Measurements from ENCODE around the gene SNRPA1.
A peak's percentile ranks its signal among the peaks of the same experiment; 100 is the strongest.

The SNRPA1 gene

DNA sequence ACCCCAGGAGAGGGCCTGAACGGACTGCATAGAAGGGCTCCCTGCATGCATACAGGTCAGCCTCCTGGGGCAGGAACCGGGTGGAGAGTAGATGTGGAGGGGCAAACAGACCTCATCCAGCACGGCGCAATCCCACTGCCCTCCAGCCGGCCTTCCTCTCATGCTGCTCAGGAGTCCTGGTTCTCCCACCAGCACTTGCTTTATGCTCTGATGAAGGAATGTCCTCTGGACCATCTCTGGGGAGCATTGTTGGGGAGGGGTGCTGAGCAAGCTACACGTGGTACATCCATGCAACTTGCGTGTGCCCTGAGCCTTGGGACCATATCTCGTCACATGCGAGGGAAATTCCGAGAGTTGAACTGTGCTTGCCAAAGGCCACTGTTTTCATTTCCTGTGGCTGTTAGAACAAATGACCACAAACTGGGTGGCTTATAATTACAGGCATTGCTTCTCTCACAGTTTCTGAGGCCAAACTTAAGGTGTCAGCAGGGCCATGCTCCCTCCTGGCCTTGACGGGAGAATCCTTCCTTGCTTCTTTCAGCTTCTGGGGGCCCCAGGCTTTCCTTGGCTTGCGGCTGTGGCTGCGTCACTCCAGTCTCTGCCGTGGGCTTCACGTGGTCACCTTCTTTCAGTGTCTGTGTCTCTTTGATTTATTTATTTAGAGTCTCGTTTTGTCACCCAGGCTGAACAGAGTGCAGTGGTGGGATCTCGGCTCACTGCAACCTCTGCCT is 30.0 kb downstream of the SNRPA1 start:
- DNase-seq (ENCODE audit: insufficient read length, low spot score) (no peak), FAIRE-seq (no peak)

DNA sequence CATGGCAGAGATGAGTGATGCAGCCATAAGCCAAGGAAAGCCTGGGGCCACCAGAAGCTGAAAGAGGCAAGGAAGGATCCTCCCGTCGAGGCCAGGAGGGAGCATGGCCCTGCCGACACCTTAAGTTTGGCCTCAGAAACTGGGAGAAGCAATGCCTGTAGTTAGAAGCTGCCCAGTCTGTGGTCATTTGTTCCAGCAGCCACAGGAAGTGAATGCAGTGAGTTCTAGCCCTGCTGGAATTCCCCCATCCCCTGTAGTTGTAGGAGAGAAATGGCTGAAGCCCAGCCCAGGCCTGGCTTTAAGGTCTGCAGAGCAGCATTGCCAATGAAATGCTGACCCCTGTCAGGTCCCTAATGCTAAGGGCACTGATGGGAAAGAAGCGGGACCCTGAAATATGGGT is 31.0 kb downstream of the SNRPA1 start:
- FAIRE-seq = no peak
- no peak for DNase-seq (ENCODE audit: insufficient read length, low spot score)

GRCh38 chr15:101262551-101262950 is 32.5 kb downstream of the SNRPA1 start:
- no peak for FAIRE-seq
- DNase-seq (ENCODE audit: insufficient read length, low spot score) = no peak

DNA sequence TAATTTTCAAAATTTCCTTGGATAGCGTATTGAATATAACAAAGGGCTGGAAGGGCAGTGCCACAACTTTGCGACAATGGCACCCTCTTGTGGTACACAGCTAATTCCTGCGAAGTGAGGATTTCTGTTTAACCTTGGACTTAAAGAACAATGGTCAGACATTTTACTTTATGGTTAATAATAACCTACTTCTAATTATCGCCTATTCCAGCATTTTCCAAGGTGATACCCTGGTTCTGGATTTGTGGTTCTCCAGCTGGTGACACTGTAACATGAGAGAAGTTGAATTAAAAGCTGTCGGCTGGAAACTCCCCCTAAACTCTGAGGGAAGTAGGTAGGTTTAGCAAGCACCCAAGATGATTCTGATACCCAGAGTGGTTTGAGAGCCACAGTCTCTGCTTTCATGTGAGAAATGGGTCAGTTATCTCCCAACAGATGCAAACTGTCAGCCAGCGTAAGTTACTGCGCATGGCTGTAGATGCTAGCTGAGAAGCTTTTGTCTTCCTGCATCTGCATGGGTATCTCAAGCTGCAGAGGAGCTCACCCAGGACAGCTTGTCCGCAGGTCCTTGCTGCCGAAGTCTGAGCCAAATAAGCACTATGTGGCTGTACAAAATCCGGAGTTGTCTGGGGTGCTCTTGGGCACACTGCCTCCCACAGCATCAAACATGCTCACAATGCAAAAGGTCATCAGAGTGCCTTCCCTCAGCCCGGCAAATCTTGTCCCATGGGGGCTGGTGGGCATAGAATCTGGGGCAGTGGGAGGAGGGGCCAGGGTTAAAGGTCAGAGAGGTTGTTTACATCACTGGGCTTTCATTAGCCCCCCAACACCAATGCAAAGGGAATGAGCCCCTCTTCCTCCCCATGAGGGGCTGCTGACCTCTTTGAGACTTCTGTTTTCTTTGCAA is 36.6 kb downstream of the SNRPA1 start:
- DNase-seq (ENCODE audit: insufficient read length, low spot score) (peak; percentile 65), FAIRE-seq (no peak)

- no peak for DNase-seq (ENCODE audit: insufficient read length, low spot score)
- no peak for FAIRE-seq
These were observed 38.3 kb downstream of the SNRPA1 start for GRCh38 chr15:101256757-101257156.

DNA sequence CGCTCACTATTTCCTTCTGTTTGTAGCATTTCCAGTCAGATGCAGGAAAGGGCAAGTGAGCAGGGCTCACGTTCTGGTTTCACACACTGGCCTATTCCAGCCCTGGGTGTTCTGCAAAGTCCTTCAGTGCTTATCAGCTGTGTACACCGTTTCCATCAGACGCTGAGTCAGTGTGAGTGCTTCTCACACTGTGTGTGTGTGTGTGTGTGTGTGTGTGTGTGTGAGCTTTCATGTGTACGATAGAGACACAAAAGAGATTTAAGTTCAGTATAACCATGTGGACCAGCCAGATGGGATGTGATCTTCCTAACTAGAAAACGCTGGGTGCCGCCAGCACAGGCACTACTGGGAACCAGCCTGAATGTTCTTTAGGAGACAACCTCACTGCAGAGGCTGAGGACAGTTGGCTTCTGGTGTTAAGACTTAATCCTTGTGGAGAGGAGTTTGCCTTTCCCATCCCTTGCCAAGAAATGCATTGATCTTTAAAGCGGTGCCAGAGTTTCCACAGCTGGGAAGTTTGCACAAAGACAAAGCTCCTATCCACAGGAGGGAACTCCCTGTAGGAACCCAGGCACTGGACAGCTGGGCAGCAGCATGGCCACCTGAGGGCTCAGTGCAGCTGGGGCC is 39.3 kb downstream of the SNRPA1 start:
- DNase-seq (ENCODE audit: insufficient read length, low spot score) (no peak), FAIRE-seq (no peak)

DNA sequence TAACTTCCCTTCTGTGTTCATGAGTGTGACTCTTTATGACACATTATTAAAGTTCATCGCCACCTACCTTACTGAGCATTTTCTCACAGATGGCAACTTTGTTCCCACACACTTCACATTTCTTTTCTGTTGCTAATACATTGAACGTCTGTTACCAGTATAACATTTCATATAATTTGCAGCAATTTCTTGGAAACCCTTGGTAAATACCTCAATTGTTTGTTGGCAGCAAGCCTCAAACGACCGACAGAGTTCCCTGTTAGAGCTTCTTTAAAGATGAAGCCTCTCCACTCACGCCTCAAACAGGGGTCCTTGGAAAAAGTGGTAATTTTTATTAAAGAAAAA is 40.0 kb downstream of the SNRPA1 start:
- FAIRE-seq (no peak), DNase-seq (ENCODE audit: insufficient read length, low spot score) (no peak)

GRCh38 chr15:101254157-101255050 is 40.6 kb downstream of the SNRPA1 start:
- no peak for FAIRE-seq
- no peak for DNase-seq (ENCODE audit: insufficient read length, low spot score)

DNA sequence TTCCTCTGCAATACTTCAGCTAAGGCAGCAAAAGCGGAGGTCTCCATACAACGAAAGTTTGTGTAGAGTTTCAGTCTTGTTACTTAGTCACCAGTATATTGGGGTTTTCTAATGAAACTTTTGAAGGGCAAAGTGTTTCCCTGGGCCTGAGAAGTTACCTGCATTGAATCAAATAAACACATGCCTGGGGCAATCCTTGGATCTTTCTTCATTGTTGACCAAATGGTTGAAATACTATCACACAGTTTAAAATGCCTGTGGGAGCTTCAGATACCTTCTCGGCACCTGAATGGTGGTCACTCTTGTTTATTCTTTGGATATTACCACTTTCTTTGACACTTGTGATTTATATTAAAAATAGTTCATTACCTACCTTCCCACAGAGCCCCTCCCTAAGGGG is 42.2 kb downstream of the SNRPA1 start:
- FAIRE-seq (no peak), DNase-seq (ENCODE audit: insufficient read length, low spot score) (no peak)

DNA sequence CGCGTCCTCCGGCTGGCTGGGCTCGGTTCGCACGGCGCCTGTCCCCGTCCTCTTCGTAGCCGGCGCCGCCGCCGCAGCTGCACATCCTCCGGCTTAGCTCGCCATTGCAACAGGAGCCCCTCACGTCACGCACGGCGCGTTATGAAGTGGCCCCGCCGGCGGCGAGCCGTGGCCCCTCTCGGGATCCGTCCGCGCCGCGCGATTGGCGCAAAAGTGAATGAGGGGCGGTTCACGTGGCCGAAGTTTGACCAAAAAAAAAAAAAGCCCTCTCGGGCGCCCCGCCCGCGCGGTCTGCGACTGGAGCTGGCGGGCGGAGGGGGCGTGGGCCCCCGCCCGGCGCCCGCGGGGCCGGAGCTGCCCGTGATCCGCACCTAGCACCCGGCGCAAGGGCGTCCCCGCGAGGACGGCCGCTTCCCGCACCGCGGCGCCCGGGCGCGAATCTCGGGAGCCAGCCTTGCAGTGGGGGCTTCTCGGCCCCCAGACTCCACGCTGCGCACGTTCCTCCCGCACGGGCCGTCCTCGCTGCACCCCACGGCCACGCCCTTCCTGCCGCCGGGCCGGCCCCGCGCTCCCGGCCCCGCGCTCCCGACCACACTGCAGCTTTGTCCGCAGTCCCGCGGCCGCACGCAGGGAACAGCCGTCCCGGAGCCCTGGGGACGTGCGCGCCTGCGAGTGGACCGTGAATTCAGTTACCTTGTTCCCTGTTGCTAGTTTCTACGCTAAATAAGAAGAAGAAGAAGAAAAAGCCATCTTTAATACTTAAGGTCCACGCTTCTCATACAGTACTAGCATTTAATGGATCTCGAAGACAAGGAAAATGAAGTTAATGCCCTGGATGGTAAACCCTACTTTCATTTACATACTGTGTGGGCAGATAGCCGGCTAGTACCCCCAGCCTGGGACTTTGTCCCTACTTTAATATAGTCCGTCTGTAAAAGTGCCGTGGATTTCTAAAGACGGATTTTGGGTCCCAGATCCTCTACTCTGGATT is 42.9 kb downstream of the SNRPA1 start, which contains the start of gene CHSY1:
Gene CHSY1, minus strand, starts transcription at position 219 of the 991 bp plus-strand sequence. CDS start 592 bp downstream, outside the sequence.
- DNase-seq (ENCODE audit: insufficient read length, low spot score) (peak; percentile 71), FAIRE-seq (no peak)

- no peak for FAIRE-seq
These were observed 43.9 kb downstream of the SNRPA1 start for GRCh38 chr15:101250873-101251829.

DNA sequence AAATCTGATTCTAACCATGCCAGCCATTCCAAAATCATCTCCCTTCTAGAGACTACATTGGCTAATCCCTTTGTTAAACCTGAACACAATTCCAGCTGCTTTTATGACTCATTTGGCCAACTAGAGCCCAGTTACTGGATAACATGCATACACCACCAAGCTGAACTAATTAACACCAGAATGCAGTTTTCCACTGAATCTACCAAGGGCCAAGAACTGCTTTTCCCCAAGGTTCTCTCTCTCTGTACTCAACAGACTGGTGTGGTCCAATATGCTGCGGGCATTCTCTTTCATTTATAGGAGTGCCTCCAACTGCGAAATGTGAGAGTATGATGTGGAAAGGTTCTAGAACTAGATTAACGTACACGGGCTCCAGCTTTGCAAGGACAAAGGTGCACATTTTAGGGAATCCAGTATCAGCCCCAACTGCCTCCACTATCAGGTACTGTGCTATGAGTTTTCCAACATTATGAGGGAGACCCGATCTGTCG is 44.7 kb downstream of the SNRPA1 start:
- FAIRE-seq (no peak), DNase-seq (ENCODE audit: insufficient read length, low spot score) (no peak)

More at GRCh38 chr15:101250873-101251829, 43.9 kb downstream of the SNRPA1 start:
- no peak for DNase-seq (ENCODE audit: insufficient read length, low spot score)

GRCh38 chr15:101248274-101248673 is 46.8 kb downstream of the SNRPA1 start:
- DNase-seq (ENCODE audit: insufficient read length, low spot score) (no peak), FAIRE-seq (no peak)

DNA sequence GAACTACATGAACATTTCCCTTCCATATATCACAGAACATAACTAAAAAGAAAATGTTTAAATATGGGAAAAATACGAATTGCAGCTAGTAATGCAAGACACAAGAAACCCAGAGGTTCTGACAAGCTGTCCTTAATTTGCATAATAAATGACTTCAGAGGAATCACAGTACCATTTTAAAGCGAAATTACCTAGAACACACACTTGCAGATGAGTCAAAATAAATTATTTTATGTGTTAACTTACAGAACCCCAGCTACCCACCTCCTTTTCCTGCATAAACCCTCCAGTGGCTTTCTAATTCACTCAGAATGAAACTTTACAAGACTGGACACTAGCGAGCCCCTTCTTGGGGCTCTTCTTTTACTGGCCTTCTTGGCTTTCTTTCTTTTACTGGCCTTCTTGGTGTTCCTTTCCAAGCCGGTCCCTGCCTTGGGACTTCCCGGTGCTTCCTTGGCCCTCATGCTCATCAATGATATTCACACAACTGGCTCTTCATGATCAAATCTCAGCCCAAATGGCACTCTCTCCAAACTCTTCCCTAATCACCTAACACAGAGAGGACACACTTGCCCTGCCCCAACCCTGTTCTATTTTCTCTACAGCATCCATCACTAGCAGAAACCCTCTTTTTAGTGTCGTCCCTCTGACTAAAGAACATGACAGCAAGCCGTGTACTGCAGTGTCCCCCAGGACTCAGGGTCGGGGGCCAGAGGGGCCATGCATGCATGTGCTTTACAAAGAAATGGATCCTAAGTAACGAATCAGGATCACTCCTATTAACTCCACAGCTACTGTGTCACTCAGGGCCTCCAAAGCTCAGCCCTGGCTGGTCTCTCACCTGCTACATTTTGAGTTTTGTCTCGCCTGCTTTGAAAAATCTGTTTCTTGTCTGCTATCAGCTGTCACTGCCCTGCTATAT is 48.0 kb downstream of the SNRPA1 start:
- DNase-seq (ENCODE audit: insufficient read length, low spot score) (no peak), FAIRE-seq (no peak)

DNA sequence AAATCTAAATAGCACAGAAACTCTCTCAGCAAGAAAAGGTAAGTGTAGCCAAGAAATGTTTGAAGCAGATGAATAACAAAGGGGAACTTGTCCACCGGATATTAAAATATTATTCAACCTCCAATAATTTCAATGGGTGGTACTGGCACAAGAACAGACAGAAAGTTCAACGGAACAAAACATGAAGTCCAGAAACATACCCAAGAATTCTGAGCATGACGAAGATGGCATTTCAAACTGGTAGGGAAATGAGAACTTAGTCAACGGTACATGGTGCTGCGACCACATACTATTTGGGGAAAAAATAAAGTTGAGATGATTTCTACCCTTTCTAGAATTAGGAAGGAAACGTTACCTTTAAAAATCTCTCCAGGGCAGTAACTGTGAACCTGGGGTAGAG is 48.7 kb downstream of the SNRPA1 start:
- FAIRE-seq = no peak
- DNase-seq (ENCODE audit: insufficient read length, low spot score) = no peak

DNA sequence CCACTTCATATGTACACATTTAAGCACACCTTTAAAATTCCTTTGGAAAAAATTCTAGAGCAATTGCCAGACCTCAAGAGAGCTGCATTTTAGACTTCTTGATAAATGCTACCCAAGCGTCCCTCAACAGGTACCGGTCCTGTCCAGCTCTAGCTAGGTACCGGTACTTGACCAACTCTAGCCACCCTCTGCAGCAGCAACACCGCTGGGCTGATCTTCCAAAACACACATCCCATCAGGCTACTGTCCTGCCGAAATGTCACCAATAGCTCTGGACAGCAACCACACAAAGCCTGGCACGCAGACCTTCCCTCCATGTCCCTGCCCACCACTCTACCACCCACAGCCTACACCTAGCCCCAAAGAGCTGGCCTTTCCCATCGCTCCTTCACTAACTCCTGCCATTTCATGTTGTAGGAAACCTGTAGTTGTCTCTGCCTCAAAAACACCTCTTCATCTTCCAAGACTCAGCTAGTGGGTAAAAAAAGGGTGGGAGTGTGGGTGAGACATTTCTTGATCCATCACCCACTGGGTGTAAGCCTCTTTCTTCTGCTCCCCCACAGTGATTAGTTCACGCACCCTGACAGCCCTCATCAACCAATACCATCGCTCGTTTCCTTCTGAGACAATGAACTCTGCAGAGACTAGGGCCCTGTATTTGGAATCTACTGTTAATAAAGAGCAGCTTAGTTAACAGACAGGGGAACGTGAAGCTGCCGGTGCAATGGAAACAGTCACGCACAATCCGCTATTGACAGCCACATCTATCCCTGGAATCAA is 50.0 kb downstream of the SNRPA1 start:
- FAIRE-seq = no peak

More for the DNA sequence above, 50.0 kb downstream of the SNRPA1 start:
- DNase-seq (ENCODE audit: insufficient read length, low spot score) = no peak

Data from HTR-8/SVneo (cell line).